ENCODE data around the gene XRCC1.

DNA sequence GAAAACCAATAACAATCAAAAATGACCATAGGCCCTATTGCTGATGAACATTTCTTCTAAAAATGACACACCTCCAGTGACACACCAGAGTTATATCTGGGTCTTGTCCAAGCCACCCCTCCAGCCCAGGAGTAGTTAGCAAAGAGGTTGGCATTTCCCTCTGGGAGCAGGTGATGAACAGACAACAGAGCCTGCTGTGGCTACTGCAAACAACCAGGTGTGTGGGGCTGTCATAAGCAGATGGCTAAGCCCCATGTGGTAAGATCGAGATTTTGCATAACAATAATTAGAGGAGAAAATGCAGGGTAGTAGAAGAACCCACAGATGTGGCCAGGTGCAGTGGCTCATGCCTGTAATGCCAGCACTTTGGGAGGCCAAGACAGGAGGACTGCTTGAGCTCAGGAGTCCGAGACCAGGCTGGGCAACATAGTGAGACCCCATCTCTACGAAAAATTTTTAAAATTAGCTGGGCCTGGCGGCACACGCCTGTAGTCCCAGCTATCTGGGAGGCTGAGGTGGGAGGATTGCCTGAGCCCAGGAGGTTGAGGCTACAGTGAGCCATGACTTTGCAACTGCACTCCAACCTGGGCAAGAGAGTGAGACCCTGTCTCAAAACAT, 5.0 kb downstream of the XRCC1 start:
- TF ChIP-seq, protein P1, sequence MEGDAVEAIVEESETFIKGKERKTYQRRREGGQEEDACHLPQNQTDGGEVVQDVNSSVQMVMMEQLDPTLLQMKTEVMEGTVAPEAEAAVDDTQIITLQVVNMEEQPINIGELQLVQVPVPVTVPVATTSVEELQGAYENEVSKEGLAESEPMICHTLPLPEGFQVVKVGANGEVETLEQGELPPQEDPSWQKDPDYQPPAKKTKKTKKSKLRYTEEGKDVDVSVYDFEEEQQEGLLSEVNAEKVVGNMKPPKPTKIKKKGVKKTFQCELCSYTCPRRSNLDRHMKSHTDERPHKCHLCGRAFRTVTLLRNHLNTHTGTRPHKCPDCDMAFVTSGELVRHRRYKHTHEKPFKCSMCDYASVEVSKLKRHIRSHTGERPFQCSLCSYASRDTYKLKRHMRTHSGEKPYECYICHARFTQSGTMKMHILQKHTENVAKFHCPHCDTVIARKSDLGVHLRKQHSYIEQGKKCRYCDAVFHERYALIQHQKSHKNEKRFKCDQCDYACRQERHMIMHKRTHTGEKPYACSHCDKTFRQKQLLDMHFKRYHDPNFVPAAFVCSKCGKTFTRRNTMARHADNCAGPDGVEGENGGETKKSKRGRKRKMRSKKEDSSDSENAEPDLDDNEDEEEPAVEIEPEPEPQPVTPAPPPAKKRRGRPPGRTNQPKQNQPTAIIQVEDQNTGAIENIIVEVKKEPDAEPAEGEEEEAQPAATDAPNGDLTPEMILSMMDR (IDR thresholded peaks at IDR 0.05 in 2 of 3, conservative IDR thresholded peaks at IDR 0.05 in 1 of 3; ENCODE audit: borderline replicate concordance in 1 of 3, insufficient read depth in 1 of 3, low read depth in 2 of 3, low read length in 2 of 3) = no peak
- TF ChIP-seq, protein P2, sequence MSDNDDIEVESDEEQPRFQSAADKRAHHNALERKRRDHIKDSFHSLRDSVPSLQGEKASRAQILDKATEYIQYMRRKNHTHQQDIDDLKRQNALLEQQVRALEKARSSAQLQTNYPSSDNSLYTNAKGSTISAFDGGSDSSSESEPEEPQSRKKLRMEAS (IDR thresholded peaks at IDR 0.05) = no peak
- TF ChIP-seq YY1 (IDR thresholded peaks at IDR 0.05; ENCODE audit: extremely low read depth, insufficient replicate concordance, low read depth, low read length) (no peak), EZH2 (IDR thresholded peaks at IDR 0.05) (no peak), POLR2A (IDR thresholded peaks at IDR 0.05; ENCODE audit: borderline replicate concordance, extremely low read depth, insufficient read depth, insufficient read length) (no peak)

Data from HCT116 (cell line).